ENCODE results near the gene CEP89. TPM values are rescaled to one million over a fixed set of nuclear protein-coding genes. Genes with fewer than 3 reads are reported as not detected.
"Not testable (repeated sequence)": the region's sequence is repeated elsewhere in the genome, so short reads cannot be mapped to it uniquely, and the experiment has no call there.

CEP89 gene
- total RNA-seq, 1 donor from 2014 or later = 5.0 TPM

DNA sequence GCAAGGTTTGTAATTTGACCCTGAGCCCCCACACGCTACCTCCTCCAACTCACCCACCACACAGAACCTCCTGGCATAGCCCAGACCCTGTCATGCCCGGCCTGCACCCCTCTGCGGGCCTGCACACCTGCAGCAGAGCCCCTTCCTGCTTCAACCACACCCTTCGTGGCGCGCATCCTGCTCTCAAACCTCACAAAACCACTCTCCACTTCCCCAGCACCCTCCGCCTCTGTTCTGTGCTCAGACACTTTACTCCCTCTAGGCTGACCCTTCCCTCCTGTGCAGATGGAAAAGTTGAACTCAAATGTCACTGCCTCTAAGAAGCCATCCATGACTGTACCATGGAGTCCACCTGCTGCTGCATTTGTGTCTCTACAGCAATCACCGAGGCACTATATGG lies 28.8 kb upstream of the CEP89 start:
- peaks cover 7% of the 10 kb centered on the region for H3K36me3 ChIP-seq (ENCODE audit: control insufficient read depth, insufficient read depth, low read length)
- DNase-seq (ENCODE audit: low read depth) = no peak
- H3K27me3 ChIP-seq (ENCODE audit: control insufficient read depth, insufficient read depth, low read length) = no peaks in the 10 kb centered on the region
- TF ChIP-seq, protein P1, sequence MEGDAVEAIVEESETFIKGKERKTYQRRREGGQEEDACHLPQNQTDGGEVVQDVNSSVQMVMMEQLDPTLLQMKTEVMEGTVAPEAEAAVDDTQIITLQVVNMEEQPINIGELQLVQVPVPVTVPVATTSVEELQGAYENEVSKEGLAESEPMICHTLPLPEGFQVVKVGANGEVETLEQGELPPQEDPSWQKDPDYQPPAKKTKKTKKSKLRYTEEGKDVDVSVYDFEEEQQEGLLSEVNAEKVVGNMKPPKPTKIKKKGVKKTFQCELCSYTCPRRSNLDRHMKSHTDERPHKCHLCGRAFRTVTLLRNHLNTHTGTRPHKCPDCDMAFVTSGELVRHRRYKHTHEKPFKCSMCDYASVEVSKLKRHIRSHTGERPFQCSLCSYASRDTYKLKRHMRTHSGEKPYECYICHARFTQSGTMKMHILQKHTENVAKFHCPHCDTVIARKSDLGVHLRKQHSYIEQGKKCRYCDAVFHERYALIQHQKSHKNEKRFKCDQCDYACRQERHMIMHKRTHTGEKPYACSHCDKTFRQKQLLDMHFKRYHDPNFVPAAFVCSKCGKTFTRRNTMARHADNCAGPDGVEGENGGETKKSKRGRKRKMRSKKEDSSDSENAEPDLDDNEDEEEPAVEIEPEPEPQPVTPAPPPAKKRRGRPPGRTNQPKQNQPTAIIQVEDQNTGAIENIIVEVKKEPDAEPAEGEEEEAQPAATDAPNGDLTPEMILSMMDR (IDR thresholded peaks at IDR 0.05; ENCODE audit: insufficient read depth, low read length, severe bottlenecking) = no peak
- no peak for FAIRE-seq
- H3K4me3 ChIP-seq (ENCODE audit: low read depth, low read length) = no peak overlapping the region

DNA sequence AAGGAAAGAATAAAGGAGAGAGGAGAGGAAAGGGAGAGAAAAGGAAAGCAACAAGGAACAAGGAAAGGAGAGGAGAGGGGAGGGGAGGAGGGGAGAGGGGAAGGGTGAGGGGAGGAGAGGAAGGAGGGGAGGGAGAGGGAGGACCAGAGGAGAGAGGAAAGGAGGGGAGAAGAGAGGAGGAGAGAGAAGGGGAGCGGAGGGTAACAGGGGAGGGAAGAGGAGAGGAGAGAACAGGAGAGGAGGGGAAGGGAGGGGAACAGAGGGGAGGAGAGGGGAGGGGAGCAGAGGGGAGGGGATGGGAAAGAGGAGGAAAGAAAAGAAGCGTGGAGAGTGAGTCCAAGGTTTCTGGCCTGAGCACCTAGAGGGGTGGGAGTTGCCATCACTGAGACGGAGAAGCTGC lies 27.0 kb upstream of the CEP89 start:
- FAIRE-seq = no peak
- Histone ChIP-seq H3K36me3 (ENCODE audit: control insufficient read depth, insufficient read depth, low read length) (peaks cover 10% of the 10 kb centered on the region), H3K27me3 (ENCODE audit: control insufficient read depth, insufficient read depth, low read length) (no peaks in the 10 kb centered on the region), H3K4me3 (ENCODE audit: low read depth, low read length) (no peak overlapping the region)
- TF ChIP-seq, protein P1 (IDR thresholded peaks at IDR 0.05; ENCODE audit: insufficient read depth, low read length, severe bottlenecking) = no peak
- DNase-seq (ENCODE audit: low read depth) = no peak

DNA sequence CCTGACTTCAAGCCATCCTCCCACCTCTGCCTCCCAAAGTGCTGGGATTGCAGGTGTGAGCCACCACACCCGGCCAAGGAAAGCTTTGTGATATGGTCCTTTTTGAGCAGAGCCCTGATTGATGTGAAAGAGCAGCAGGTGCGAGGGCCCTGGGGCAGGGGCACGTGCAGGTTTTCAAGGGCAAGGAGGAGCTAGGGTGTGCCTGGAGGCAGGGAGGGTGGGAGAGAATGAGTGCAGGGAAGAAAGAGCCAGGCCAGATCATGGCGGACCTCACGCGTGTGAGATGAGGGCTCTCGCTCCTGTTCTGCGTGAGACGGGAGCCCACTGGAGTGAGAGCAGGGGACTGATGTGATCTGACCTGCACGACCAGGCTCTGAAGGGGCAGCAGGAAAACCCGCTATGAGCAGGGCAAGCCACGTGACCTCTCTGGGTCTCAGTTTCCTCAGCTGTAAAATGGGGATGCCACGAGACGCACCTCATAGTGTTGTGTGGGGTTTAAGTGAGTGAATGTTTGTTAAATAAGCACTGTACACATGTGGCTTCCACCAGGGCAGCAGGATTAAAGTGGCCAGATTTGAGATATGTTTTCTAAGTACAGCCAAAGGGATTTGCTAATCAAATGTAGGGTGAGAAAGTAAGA lies 26.1 kb upstream of the CEP89 start:
- TF ChIP-seq, protein P1 (IDR thresholded peaks at IDR 0.05; ENCODE audit: insufficient read depth, low read length, severe bottlenecking) = no peak
- Histone ChIP-seq H3K27me3 (ENCODE audit: control insufficient read depth, insufficient read depth, low read length) (no peaks in the 10 kb centered on the region), H3K36me3 (ENCODE audit: control insufficient read depth, insufficient read depth, low read length) (peaks cover 10% of the 10 kb centered on the region), H3K4me3 (ENCODE audit: low read depth, low read length) (no peak overlapping the region)
- FAIRE-seq (no peak), DNase-seq (ENCODE audit: low read depth) (no peak)

DNA sequence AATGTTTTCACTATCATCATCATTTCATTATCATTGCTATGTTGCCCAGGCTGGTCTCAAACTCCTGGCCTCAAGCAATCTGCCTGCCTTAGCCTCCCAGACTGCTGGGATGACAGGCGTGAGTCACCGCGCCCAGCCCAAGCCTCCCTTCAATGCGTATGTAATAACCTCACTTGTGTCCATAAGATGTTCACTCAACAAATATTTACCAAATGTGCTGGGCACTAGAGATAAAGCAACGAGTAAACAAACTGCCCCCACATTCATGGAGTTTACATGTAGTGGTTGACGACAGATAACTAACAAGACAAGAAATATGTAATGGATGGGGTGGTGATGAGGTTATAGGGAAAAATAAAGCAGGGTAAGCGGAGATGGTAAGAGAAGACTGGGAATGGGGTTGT lies 25.3 kb upstream of the CEP89 start:
- FAIRE-seq; H3K27me3 ChIP-seq (ENCODE audit: control insufficient read depth, insufficient read depth, low read length); H3K36me3 ChIP-seq (ENCODE audit: control insufficient read depth, insufficient read depth, low read length); H3K4me3 ChIP-seq (ENCODE audit: low read depth, low read length): not testable (repeated sequence)
- DNase-seq (ENCODE audit: low read depth) = peak; percentile 21

DNA sequence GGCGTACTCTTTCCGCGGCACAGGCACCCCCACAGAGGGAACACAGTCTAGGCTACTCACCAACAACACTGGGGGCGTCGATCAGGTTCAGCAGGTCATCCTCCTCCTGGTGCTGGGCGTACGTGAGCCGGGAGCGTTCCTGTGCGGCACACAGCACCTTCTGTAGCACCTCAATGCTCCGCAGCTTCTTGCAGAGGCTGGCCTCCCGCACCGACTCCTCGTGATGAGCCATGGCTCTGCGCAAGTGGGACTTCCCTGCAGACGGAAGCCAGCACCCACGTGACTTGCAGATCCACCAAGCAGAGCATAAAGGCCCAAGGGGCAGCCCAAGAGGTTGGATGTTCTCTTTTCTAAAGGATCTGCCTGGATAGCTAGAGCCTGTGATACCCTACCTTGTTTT lies 24.2 kb upstream of the CEP89 start:
- not testable (repeated sequence) for H3K36me3 ChIP-seq (ENCODE audit: control insufficient read depth, insufficient read depth, low read length); H3K27me3 ChIP-seq (ENCODE audit: control insufficient read depth, insufficient read depth, low read length); DNase-seq (ENCODE audit: low read depth); FAIRE-seq; H3K4me3 ChIP-seq (ENCODE audit: low read depth, low read length)

DNA sequence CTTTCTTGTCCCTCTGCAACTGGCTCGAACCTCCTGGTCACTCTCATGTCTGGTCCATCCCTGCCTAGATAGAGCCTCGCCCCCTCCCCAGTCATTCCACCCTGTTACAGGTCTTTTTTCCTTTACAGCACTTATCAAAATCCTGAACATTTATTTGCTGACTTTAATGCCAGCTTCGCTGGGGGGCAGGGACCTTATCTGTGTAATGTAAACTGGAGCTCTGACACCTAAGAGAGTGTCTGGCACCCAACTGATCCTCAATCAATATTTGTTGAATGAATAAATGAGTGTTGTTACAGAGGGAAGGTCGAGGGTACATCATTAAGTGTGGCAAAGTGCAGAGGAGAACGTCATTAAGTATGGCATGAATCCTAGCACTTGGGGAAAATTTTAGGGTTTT lies 17.0 kb upstream of the CEP89 start:
- TF ChIP-seq, protein P1 (IDR thresholded peaks at IDR 0.05; ENCODE audit: insufficient read depth, low read length, severe bottlenecking) = no peak
- H3K4me3 ChIP-seq (ENCODE audit: low read depth, low read length) = no peak overlapping the region
- peaks cover 13% of the 10 kb centered on the region for H3K36me3 ChIP-seq (ENCODE audit: control insufficient read depth, insufficient read depth, low read length)
- FAIRE-seq = no peak
- H3K27me3 ChIP-seq (ENCODE audit: control insufficient read depth, insufficient read depth, low read length) = no peaks in the 10 kb centered on the region
- no peak for DNase-seq (ENCODE audit: low read depth)

DNA sequence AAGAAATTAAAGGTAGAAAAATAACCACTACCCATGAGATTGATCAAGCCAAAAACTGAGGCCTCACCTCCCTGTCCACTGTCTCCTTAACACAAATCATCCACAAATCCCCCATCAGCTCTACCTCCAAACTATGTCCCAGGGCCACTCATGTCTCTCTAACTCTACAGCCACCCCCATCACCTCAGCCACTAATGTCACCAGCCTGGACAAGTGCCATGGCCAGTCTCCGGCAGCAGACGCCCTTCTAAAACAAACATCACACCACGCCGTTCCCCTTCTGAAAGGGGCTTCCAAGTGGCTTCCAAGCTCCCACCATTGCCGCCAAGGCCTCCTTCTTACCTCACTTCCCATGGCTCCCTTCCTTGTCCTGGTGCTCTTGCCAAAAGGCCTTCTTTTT lies 16.5 kb upstream of the CEP89 start:
- not testable (repeated sequence) for H3K4me3 ChIP-seq (ENCODE audit: low read depth, low read length); H3K27me3 ChIP-seq (ENCODE audit: control insufficient read depth, insufficient read depth, low read length); DNase-seq (ENCODE audit: low read depth); FAIRE-seq
- H3K36me3 ChIP-seq (ENCODE audit: control insufficient read depth, insufficient read depth, low read length) = peaks cover 13% of the 10 kb centered on the region

DNA sequence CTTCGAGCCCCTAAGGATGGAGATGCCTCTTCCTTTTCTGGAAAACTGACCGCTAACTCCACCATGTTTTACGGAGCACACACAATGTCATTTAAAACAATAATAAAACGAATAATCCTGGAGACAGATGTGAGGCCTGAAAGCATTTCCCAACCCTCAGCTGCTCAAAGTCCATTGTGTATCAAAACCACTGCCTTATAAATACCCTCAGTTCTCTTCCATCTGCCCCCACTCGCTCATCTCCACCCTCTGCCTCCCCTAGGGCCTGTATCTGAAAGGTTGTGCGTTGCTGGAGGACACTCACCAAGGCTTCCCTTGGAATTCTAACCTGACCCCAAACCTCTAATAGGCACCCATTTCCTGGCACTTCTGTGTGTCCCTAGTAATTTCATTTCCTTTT lies 10.7 kb upstream of the CEP89 start:
- not testable (repeated sequence) for H3K4me3 ChIP-seq (ENCODE audit: low read depth, low read length); H3K36me3 ChIP-seq (ENCODE audit: control insufficient read depth, insufficient read depth, low read length); FAIRE-seq; H3K27me3 ChIP-seq (ENCODE audit: control insufficient read depth, insufficient read depth, low read length); DNase-seq (ENCODE audit: low read depth)

DNA sequence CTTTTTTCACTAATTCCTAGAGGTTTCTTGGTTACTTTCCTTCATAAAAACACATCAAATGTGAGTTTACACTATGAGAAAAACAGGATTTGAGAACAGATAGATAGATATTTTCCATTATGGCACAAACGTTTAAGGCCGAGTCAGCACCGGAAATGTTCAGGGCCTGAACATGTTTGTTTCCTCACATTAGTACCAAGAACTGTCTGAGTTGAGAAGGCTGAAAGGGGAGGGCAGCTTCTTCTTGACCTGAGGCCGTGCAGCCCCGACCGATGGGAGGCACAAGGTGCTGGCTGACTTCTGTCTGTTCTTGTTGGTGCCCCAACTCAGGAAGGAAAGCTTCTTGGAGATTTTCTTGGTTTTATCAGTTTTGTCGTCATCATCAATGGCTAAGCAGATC lies 8.0 kb upstream of the CEP89 start:
- DNase-seq (ENCODE audit: low read depth); H3K27me3 ChIP-seq (ENCODE audit: control insufficient read depth, insufficient read depth, low read length); FAIRE-seq: not testable (repeated sequence)

DNA sequence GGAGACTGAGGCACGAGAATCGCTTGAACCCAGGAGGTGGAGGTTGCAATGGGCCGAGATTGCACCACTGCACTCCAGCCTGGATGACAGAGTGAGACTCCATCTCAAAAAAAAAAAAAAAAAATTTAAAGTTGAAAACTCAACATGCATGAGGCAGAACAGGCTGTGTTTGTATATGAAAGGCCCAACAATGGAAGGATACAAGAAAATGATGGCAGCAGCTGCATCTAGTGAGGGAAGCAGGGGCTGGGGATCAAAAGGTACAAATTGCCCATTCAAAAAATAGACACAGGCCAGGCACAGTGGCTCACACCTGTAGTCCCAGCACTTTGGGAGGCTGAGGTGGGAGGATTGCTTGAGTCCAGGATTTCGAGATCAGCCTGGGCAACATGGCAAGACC lies 6.1 kb upstream of the CEP89 start:
- FAIRE-seq; H3K4me3 ChIP-seq (ENCODE audit: low read depth, low read length); DNase-seq (ENCODE audit: low read depth); H3K36me3 ChIP-seq (ENCODE audit: control insufficient read depth, insufficient read depth, low read length); H3K27me3 ChIP-seq (ENCODE audit: control insufficient read depth, insufficient read depth, low read length): not testable (repeated sequence)

More for the DNA sequence above, 8.0 kb upstream of the CEP89 start:
- H3K36me3 ChIP-seq (ENCODE audit: control insufficient read depth, insufficient read depth, low read length); H3K4me3 ChIP-seq (ENCODE audit: low read depth, low read length): not testable (repeated sequence)
